ENCODE data around the gene SLC9A3. TPM values are rescaled to one million over a fixed set of nuclear protein-coding genes. Genes with fewer than 3 reads are reported as not detected.

SLC9A3 gene
- total RNA-seq, 1 donor from 2014 or later: 2.4 TPM

DNA sequence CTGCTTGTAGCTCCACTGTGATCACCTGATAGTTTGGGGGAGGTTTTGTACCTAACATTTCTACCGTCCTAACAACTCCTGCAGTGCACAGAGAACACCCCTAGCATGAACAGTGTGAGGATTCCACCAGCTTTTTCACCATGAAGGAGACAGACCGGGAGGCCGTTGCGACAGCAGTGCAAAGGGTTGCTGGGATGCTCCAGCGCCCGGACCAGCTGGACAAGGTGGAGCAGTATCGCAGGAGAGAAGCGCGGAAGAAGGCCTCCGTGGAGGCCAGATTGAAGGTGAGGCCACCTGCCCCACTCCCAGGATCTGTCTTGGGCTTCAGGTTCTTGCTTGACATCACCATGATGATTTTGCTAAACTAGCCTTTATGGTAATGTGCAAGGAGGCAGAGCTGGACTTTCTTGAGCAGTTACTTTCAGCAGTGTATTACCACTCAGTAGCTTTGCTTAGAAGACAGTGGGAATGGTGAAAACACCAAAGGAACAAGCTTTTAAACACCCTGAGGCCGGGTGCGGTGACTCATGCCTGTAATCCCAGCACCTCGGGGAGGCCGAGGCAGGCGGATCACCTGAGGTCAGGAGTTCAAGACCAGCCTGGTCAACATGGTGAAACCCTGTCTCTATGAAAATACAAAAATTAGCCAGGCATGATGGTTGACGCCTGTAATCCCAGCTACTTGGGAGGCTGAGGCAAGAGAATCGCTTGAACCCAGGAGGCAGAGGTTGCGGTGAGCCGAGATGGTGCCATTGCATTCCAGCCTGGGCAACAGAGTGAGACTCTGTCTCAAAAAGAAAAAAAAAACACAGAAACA lies 78.0 kb downstream of the SLC9A3 start:
- DNase-seq (ENCODE audit: low spot score): no peak

DNA sequence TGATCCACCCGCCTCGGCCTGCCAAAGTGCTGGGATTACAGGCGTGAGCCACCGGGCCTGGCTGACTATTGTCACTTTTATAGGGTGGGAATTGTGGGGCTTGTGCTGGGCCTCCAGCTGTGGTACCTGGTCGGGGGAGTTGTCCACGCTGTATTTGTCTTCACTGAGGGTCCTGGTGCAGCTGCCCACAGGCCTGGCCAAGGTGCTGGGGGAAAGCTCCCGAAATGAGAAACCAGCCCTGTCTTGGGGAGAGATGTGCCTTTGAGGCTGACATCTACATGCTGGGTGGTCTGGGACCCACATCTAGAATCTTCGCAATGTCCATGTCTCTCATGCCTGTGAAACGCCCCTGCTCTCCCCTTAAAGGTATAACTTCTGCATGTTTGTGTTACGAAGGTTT lies 78.7 kb downstream of the SLC9A3 start:
- DNase-seq (ENCODE audit: low spot score): no peak

DNA sequence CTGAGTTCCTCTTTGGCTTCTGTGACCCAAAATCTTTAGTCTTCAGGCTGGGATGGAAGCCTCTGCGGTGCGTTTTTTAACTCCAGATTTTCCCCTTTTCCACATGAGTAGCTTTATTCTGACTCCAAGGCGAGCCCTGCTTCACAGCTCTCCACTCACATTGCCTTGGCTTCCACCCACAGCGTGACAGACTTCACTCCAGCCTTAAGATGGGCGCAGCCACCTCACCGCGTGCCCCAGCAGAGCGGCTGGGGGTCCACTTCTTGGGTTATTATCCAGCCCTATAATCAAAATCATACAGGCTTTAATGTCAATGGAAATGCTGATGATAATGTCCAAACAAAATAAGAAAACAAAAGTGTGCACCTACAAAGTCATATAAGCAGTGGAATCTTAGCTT lies 80.0 kb downstream of the SLC9A3 start:
- no peak for DNase-seq (ENCODE audit: low spot score)

GRCh38 chr5:443239-444151 lies 80.8 kb downstream of the SLC9A3 start:
- DNase-seq (ENCODE audit: low spot score): no peak

GRCh38 chr5:442335-443238 lies 81.7 kb downstream of the SLC9A3 start, which contains the start of gene EXOC3:
Gene EXOC3, plus strand, starts transcription at chr5:443176. Its CDS starts 3,030 bp downstream, at chr5:446206.
- peak; percentile 75 for DNase-seq (ENCODE audit: low spot score)

- no peak for DNase-seq (ENCODE audit: low spot score)
These were observed 82.3 kb downstream of the SLC9A3 start for GRCh38 chr5:441996-442334.

DNA sequence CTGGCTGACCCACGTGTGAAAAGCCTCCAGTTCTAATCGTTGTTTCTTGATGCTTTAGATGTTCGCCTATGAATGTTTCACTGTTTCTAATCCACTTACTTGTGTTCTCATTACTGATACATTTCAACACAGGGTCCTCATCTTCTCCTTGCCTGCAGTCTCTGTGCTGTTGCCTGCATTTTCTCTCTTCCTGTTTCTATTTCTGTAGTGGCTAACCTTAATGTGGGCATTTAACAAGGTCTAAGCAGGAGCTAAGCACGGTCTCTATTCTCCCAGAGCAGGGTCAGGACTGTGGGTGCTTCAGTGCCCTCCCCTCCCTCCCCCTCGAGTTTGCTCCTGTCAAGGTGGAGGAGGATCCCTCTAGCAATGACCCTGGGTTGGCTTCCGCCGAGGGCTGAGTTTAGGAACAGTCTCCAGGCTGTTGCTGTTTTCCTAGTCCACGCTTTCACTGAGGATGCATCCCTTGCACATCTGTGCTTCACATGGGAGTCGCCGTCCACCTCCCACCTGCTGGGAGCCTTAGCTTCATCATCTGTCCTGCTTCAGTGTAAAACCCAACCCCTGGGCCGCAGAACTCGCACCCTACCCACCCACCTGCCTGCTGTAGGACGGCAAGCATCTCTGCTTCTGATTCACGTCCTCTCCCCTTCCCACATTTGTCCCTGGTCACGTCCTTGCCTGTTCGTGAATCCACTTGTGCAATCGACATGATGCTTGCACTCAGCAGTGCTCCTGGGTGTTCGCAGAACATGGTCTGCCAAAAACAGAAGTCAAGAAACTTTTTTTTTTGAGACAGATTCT lies 83.6 kb downstream of the SLC9A3 start:
- DNase-seq (ENCODE audit: low spot score): no peak

DNA sequence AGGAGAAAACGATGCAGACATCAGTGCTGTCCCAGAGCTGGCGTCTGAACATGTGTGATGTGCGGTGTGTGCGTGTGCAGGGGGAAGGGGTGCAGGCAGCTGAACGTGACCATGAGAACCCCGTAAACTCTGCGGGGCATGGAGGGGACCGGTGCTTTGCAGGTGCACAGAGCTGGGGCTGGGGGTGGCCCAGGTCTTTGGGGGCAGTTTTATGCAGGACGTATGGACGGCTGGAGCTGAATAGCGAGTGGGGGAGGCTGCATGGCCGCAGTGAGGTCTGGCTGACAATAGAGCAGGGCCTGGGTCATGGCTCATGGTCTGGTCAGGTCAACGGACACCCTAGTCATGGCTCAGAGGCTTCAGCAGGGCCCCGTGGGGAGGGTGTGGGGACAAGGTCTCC lies 84.6 kb downstream of the SLC9A3 start:
- DNase-seq (ENCODE audit: low spot score): no peak

DNA sequence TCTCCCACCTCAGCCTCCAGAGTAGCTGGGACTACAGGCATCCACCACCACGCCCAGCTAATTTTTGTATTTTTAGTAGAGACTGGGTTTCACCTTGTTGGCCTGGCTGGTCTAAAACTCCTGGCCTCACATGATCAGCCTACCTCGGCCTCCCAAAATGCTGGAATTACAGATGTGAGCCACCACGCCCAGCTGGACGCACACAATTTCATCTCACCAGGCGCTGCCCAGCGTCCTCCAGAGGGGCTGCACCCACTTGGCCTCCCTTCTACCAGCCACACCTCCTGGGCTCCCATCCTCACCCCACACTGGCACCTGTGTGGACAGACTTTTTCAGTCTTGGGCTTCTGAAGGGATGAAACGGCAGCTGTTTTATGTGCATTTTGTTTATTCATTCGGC lies 85.1 kb downstream of the SLC9A3 start:
- DNase-seq (ENCODE audit: low spot score): no peak

- no peak for DNase-seq (ENCODE audit: low spot score)
These were observed 85.7 kb downstream of the SLC9A3 start for GRCh38 chr5:438481-438981.

GRCh38 chr5:437281-437771 lies 86.9 kb downstream of the SLC9A3 start:
- DNase-seq (ENCODE audit: low spot score): peak; percentile 77

DNA sequence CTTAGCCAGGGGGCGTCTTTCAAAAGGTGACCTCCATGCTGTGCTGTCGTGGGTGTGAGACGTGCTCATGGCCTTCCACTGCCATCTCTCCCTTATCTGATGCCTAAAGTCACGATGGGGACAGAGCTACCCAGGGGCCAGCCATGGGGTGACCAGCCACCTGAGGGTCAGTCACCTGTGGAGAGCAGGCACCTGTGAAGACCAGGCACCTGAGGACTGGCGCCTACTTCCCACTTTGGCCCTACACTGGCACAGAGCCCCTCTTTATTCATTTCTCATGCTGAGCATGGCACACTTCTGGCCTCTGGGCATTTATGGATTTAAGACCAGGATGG lies 87.6 kb downstream of the SLC9A3 start:
- DNase-seq (ENCODE audit: low spot score): no peak

GRCh38 chr5:435961-436640 lies 88.1 kb downstream of the SLC9A3 start:
- no peak for DNase-seq (ENCODE audit: low spot score)

DNA sequence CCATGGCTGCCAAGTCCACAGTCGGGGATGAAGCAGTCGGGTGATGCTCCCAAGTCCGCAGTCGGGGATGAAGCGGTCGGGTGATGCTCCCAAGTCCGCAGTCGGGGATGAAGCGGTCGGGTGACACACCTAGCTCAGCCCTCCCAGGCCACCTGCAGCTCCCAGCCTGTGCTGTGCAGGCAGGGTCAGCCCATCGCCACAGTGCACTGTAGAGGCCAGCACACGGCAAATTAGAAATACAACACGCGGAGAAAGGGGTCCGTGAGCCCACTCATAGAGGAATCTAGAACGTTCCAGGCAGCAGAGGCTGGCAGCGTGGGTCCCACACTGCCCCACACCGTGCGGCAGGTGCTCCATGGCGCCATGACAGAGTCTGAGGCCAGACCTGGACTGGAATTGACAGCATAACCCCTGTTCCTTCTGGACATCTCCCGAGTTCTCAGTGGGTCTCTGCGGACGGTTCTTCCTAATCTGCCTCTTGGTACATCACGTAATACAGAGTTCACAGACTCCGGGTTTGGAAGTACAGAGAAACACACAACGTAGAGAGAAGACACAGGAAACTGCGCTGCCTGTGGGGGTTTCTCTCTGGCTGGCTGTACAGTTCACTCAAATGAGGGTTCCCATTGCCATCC lies 89.0 kb downstream of the SLC9A3 start:
- DNase-seq (ENCODE audit: low spot score): no peak

GRCh38 chr5:434443-435146 lies 89.7 kb downstream of the SLC9A3 start:
- DNase-seq (ENCODE audit: low spot score): no peak

- DNase-seq (ENCODE audit: low spot score): no peak
These were observed 90.4 kb downstream of the SLC9A3 start for GRCh38 chr5:433836-434235.

DNA sequence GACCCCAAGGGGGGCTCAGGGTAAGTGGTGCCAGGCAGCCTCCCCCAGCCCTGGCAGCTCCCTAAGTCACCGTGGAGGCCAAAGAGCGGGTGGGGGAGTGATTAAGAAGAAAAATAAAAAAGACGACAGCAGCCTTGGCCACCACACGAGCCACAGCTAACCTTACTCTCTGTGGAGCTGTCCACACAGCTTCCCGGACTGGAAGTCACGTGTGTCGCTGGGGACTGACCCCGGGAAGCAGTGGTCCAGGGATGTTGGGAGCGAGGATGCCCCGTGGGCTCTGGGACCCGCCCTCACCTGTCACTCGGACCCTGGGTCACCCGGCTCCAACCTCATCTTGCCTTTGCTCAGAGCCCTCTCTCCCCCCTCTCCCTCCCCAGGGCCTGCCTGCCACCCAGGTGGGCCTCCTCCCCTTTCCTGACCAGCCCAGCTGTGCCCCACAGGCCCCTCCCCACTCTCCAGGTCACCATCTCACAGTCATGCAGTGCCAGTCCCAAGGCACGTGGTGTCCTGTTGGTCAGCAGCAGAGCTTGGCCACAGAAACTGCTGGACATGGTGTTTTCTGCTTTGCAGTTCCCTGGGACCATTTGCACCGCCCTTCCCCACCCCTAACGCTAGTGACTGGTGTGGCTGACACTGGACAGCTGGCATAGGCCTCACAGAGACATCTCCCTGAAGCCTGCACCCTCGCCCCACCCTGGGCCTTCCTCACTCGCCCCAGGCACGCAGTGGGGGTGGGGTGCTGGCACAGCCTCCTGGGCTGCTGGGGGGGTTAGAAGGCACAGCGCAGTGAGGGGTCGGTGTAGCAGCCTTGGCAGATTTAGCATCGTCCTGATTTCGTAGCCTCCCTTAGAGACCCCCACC lies 91.1 kb downstream of the SLC9A3 start:
- no peak for DNase-seq (ENCODE audit: low spot score)
